GM12874 (cell line): ENCODE results near the gene SLCO2A1.

ENCODE experiments used
- CTCF ChIP-seq: IDR thresholded peaks from 2 replicates; pipeline ENCODE4 v1.5.1; 2011; ENCODE audit warnings: low read depth, mild to moderate bottlenecking, control low read depth, low read length, moderate library complexity; ENCODE audit not compliant: insufficient read depth

Gene SLCO2A1

GRCh38 chr3:133914839-133915600 is 114.7 kb downstream of the SLCO2A1 start:
- no peak for TF ChIP-seq CTCF

GRCh38 chr3:133910422-133910821 is 119.3 kb downstream of the SLCO2A1 start:
- no peak for TF ChIP-seq CTCF

- no peak for TF ChIP-seq CTCF
Measured at GRCh38 chr3:133905376-133905775, 124.3 kb downstream of the SLCO2A1 start.

- no peak for TF ChIP-seq CTCF
Measured at GRCh38 chr3:133901847-133902246, 127.9 kb downstream of the SLCO2A1 start.

- peak; percentile 26; the same call in 1 of the 2 replicates for TF ChIP-seq CTCF
Measured at GRCh38 chr3:133901083-133901482, 128.6 kb downstream of the SLCO2A1 start.

GRCh38 chr3:133899311-133899710 is 130.4 kb downstream of the SLCO2A1 start:
- no peak for TF ChIP-seq CTCF

- TF ChIP-seq CTCF: no peak
Measured at GRCh38 chr3:133897547-133897946, 132.2 kb downstream of the SLCO2A1 start.
